Measurements from ENCODE around the gene TULP3. TPM values are rescaled to one million over a fixed set of nuclear protein-coding genes. Genes with fewer than 3 reads are reported as not detected.

Gene TULP3
- polyA plus RNA-seq, 5 donors: 34.9 to 40.2 (median 35.9) TPM

DNA sequence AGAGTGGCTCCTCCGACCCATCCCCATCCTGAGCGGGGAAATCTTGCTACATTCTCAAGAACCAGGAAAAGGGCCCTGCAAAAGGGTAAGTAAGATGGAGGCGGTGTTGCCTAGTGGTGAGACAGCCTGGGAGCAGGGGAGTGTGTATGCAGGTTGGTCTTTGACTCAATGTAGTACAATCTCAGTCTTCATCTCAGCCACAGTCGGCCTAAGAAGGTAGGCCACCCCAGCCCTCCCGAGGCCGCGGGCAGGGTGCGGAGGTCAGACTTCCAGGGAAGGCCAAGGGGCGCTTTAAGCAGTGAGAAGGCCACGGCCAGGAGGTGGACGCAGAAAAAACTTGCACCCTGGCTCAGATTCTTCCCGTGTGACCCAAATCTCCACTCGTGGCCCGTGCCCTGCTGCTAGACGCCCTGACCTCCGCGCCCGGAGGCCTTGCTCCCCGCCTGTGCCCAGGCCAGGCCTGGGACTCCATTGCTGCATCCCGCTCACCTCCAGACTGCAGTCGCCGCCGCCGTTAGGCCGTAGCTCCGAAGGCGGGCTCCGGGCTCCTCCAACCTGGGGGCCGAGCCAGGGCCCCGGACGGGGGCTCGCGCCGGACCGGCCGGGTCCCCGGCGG is 14.2 kb upstream of the TULP3 start:
- DNase-seq: no peak

DNA sequence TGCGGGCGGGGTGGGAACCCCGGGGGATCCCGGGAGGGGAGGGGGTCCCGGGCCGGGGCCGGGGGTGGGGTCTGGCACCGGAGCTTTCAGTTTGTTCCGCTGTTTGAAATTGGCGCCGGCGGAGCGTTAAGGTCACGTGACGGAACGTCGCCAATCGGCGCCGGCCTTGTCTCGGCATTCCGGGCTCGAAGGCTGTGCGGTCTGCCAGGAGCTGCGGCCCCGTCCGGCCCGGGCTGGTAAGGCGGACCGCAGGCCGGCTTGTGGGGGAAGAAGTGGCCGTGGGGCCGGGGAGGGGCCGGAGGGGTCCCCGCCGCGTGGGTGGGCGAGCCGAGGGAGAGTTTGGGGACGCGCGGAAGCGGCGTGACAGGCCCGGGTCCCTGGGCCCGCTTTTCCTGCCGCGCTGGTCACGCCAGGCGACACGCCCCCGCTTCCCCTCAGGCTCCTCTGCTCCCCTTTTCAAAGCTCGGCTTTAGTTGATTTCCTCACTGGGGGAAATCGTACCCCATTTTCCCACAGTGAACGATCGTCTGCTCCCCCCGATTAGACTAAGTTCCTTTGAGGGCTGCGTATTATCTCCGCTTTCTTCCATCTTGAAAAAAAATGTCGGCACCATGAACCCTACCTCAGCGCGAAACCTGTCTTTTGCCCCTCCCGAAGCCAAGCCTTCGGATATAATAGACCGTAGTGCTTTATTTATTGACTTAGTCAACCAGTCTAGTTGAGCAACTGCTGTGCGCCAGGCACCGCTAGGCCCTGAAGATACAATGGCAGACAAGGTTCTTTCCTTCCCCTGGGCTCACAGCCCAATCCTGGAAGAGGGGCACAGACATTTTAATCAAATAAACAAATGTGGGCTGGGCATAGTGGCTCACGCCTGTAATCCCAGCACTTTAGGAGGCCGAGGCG is 13.4 kb upstream of the TULP3 start, which contains the start of the genes FOXM1 and RHNO1:
FOXM1 (minus strand) TSS at position 128 of the 906 bp plus-strand sequence. CDS start 2,696 bp downstream, outside the sequence.
RHNO1 (plus strand) TSS at position 177 of the 906 bp plus-strand sequence. CDS start 8,144 bp downstream, outside the sequence.
- peak; percentile 91 to 93 for DNase-seq

GRCh38 chr12:2877953-2878732 is 12.5 kb upstream of the TULP3 start:
- DNase-seq: peak in 1 of 2 donors; percentile 39

- no peak for DNase-seq
Measured at GRCh38 chr12:2879853-2880252, 10.8 kb upstream of the TULP3 start.

GRCh38 chr12:2884810-2885209 is 5.9 kb upstream of the TULP3 start:
- DNase-seq: no peak

GRCh38 chr12:2886768-2887450 is 3.8 kb upstream of the TULP3 start:
- DNase-seq: no peak

- DNase-seq: no peak
Measured at GRCh38 chr12:2890001-2890387, 697 bp upstream of the TULP3 start.

DNA sequence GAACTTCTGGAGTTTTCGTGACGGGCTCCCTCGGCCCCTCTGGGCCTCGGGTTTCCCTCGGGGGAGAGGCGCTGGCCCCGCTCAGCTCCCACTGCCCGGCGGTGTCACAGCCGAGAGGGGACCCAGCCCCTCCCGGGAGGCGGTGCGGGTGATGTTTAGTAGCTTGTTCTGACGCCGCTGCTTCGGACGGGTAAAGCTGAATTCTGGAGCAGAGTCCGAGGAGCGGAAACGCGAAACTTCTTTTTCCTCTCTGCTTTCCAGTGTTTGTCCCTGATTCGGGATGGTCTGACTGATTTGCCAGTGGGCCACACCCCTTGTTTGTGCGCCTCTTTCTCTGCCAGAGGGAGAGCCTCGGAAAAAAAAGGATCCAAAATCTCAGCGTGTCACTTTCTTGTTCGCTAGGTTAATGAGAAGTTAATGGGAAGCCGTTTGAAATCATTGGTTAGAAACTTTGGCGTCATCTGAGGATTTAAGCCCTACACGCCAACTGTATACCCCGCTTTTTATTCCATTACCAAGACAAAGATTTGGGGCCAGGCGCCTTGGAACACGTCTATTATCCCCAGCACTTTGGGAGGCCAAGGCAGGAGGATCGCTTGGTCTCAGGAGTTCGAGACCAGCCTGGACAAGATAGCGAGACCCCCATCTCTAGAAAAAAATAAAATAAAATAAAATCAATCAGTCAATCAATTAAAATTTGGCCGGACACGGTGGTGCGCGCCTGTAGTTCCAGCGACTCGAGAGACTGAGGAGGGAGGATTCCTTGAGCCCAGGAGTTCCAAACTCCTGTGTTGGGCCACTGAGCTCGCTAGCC is 756 bp downstream of the TULP3 start:
- peak; percentile 74 to 78 for DNase-seq

DNA sequence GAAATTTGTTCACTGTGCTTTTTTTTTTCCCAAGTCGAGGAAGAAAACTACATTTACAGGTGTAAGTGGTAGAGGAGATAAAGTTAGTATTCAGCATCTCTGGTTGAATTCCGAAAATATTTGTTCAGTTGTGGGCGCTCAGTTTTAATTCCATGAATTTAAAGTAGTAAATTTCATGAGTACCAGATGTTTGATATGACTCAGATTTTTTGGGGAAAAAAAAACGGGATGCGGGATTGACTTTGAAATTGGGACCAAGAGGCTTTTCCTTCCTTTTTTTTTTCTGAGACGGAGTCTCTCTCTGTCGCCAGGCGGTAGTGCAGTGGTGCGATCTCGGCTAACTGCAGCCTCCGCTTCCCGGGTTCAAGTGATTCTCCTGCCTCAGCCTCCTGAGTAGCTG is 1.6 kb downstream of the TULP3 start:
- no peak for DNase-seq

DNA sequence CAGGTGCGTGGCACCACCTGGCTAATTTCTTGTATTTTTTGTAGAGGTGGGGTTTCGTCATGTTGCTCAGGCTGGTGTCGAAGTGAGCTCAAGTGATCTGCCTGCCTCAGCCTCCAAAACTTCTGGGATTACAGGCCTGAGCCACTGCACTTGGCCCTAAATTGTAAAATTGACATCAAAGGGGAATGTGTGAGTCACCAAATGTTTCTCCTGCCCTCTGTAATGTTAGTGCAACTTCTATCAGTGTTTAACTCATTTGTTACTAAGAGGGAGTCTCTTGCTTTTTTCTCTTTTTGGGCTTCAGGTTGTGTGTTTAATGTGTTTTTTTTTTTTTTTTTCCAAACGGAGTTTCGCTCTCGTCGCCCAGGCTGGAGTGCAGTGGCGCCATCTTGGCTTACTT is 2.3 kb downstream of the TULP3 start:
- no peak for DNase-seq

DNA sequence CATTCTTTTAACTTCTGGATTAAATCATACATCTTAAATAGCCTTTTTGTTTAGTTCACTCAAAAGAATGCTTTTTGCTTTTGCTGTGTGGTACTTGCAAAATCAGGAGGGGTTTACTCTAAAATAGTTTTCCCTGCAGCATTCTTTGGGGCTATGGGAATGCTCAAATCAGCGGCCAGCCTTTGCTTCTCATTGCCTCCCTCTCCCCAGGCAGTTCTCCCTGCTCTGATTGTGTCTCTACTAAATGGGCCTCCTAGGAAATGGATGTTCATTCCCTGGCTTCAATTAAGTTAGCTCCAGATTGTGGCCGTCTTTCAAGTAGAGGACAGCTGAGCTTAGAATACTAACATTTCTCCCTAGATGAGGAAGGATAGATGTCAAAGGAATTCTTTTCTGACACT is 4.4 kb downstream of the TULP3 start:
- DNase-seq: no peak

- DNase-seq: no peak
Measured at GRCh38 chr12:2895511-2895910, 4.8 kb downstream of the TULP3 start.

DNA sequence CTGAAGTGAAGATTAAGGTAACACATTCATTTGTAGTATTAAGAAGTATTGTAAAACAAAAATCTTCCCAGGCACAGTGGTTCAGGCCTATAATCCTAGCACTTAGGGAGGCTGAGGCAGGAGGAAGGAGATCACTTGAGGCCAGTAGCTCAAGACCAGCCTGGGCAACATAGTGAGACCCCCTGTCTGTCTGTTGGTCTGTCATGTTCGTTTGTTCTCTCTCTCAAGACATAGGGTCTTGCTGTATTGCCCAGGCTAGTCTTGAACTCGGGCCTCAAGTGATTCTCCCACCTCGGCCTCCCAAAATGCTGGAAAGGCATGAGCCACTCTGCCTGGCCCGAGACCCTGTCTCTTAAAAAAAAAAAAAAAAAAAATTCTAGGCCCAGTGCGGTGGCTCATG is 6.7 kb downstream of the TULP3 start:
- DNase-seq: no peak

GRCh38 chr12:2900642-2901041 is 10.0 kb downstream of the TULP3 start:
- DNase-seq: no peak

DNA sequence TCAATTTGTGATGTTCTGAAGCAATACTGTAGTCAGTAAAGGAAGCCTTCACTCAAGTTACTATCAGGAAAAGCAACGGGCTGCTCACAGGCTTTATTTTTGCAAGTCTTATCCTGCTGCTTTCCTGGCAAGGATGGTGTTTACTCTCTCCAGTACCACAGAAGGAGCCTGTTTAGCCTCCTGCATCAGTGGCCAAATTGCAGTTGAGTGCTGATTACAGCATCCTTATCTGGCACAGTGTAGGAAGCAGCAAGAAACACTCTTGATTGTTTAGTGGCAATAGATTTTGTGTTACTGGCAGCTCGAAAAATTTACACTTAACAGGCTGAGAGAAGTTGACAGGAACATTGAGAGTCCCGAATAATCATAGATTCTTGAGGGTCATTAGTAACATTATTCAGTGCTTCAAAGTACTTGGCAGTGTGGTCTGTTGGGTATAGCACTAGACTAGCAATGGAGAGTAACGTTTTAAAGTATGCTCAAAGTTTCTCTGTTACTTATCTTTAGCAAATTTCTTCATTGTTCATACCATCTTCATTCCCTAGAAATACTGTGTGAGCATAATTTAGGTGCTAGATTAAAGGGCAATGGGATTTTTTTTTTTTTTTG is 11.7 kb downstream of the TULP3 start:
- peak; percentile 34 to 60 for DNase-seq

DNA sequence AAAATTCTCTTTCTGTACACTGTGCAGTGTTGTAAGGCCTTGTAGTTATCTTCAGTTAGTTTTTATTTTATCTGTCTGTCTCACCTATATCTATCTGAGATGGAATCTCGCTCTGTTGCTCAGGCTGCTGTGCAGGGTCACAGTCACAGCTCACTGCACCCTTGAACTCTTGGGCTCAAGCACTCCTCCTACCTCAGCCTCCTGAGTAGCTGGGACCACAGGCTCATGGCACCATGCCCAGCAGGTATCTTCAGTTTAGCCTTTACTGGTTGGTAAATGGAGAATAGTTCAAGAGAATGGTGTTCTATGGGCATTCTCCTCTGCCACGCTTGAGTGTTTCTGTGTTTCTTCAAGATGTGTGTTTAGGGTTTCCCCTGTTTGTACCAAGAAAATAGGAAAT is 13.6 kb downstream of the TULP3 start:
- no peak for DNase-seq

- no peak for DNase-seq
Measured at GRCh38 chr12:2912216-2912575, 21.5 kb downstream of the TULP3 start.

DNA sequence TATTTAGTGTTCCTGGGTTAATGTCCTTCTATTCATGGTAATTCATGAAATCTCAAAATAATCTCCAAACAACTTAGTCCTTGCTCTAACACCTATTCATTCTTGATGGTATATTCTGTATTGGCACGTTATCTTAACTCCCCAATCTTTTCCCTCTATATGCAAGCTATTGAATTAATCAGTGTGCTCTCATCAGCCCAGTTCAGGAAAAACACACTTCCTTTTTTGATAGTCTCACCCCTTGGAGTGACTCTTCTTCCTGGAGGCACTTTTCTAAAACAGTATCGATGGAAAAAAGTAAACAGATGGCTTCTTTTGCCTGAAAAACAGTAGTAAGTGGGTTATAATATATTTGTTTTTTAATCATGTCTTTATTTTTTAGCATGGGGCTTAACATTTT is 28.6 kb downstream of the TULP3 start:
- DNase-seq: no peak

GRCh38 chr12:2922329-2922728 is 31.6 kb downstream of the TULP3 start:
- DNase-seq: no peak

DNA sequence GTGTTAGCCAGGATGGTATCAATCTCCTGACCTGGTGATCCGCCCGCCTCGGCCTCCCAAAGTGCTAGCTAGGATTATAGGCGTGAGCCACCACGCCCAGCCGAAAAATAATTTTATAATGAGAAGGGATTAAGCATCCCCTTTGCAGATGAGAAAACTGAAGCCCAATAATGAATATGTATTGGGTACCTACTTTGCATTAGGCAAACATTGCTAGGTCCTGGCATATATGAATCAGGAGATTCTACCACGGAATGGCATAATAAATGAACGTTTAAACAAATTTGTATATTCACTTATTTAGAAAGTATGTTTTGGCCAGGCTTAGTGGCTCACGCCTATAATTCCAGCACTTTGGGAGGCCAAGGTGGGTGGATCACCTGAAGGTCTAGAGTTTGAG is 32.4 kb downstream of the TULP3 start:
- DNase-seq: no peak

Data from right lung (tissue), 5 donors.